Stimulated activated CD4-positive, alpha-beta T cell treated with anti-CD3 and anti-CD28 coated beads, TNF-alpha, amount 100 ng/mL, for 24 hours (primary cell): Measurements from ENCODE around the gene DEF6.
"Not testable (repeated sequence)": the region's sequence is repeated elsewhere in the genome, so short reads cannot be mapped to it uniquely, and the experiment has no call there.

Experiments
- DNase-seq, 3 experiments: peaks; one replicate each; pipeline ENCODE4 v3.0.0-alpha.2; 2020; ENCODE audit warnings: low read depth in 3 of 3

Gene DEF6

DNA sequence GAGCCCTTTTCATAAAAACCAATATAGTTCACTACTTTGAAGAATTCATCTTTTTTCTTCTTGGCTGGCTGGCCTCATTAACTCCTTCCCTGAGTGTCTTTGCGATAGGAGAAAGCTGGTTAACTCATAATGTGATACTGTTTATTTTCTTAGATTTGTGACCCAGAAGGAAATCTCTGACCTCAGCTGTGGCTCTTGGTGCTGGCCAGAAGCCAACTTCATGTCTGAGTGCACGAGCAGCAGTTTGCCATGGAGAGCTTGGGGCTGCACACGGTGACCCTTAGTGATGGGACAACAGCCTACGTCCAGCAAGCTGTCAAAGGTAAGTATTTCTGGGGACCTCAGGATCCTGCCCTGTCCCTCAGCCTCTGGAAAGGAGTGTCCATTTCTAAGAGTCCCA is 16.7 kb upstream of the DEF6 start:
- DNase-seq: no peak

DNA sequence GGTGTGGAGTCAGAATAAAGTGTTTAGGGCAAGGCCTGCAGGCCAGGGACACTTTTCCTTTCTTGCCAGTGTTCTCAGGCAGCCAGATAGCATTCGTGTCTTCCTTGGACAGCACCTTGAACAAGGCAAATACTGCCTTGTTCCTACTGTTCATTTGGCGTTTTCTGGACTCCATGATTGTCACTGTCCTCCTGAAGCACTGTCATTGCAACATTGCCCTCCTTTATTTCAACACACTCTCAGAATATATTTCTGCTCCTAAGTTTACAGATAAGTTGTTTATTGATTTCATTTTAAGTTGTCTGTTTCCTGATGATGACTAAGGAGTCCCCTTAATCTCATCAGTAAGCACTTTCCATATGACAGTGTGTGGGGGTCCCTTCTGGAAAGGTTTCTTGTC is 15.1 kb upstream of the DEF6 start:
- no peak for DNase-seq

DNA sequence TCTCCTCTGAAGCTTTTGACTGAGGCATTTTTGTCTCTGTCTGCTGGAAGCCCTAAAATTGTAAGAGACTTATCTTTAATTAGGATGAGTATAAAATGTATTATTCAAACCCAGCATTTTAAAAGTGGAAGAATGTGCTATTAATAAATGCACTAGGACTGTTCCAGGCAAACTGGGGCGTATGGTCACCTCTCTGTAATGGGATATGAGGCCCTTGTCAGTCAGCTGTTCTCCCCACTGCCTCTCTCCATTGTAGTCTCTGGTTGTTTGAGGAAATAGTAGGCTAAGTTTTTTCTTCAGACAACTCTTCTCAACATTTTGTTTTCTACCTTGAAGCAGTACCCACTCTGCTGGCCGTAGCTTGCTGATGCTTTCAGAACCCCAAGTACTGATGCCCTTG is 14.3 kb upstream of the DEF6 start:
- DNase-seq: no peak

DNA sequence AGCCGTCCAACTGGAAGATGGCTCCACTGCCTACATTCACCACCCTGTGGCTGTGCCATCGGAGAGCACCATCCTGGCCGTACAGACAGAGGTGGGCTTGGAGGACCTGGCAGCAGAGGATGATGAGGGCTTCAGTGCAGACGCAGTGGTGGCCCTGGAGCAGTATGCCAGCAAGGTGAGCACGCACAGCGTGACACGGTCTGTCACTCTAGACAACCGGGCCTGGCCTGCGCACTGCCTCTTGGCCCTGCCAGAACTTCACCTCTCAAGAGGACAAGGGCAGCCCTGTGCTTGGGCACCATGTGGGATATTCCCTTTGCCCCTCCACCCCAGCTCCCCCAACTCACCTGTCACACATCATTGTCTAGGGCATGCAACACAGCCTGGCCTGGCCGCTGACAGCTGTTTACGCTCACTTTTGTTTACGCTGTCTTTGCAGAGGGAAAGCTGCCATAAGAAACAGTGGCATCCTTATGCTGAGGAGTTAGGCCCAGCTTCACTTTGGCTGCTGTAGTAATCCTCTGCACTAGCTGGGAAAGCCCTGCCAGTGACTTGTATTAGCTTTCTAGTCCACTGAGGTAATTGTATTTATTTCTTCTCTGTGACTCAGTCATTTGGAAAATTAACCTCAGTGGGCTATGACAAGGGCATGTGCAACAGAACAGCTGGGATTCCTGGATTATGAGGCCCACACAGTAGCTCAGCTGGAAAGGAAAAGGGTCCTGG is 9.8 kb upstream of the DEF6 start:
- DNase-seq: no peak

DNA sequence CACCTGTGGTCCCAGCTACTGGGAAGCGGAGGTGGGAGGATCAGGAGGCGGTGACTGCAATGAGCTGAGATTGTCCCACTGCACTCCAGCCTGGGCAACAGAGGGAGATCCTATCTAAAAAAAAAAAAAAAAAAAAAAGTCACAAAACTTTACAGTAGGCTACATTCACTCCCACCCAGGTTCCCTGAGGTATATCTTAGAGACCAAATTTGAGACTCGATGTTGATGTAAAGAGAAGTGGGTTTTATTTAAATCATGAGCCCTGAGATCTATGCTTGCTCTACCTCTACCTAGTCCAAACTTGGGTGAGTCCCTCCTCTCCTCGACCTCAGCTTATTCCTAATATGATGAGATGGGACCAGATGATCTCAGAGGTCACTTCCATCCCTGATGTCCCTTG is 8.8 kb upstream of the DEF6 start:
- DNase-seq: no peak

DNA sequence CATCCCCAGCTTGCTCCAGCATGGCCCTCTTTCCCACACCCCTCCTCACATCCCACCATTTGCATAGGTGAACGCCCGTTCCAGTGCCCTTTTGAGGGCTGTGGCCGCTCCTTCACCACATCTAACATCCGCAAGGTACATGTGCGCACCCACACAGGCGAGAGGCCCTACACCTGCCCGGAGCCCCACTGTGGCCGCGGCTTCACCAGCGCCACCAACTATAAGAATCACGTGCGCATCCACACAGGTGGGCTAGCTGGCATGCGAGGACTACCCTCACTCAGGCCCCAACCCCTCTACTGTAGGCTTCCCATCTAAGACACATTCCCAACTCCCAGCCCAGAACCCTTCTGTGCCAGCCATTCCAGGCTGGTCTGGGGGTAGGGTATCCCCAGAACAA is 6.1 kb upstream of the DEF6 start:
- DNase-seq: no peak

DNA sequence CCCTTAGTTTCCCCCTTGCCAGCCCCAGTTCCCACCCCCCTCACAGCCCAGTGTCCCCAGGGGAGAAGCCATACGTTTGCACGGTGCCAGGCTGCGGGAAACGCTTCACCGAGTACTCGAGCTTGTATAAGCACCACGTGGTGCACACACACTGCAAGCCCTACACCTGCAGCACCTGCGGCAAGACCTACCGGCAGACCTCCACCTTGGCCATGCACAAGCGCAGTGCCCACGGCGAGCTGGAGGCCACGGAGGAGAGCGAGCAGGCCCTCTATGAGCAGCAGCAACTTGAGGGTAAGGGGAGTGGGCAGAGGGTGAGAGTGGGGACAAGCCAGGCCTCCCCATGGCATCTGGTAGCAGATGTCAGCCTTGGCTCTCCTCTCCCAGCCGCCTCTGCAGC is 5.1 kb upstream of the DEF6 start:
- DNase-seq: no peak

DNA sequence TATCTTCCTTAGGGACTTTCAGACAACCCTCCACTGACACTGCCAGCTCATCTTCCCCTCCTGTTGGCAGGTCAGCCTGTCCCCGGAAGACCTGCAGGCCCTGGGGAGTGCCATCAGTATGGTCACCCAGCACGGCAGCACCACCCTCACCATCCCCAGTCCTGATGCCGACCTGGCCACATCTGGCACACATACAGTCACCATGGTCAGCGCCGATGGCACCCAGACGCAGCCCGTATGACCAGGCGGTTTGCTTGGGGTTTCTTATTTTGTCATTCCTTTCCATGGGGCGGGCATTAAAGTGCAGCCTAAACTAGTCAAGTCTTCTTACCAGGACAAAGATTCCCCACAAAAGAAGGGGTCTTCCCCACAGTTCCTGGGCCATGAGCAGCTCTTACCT is 3.9 kb upstream of the DEF6 start:
- no peak for DNase-seq

DNA sequence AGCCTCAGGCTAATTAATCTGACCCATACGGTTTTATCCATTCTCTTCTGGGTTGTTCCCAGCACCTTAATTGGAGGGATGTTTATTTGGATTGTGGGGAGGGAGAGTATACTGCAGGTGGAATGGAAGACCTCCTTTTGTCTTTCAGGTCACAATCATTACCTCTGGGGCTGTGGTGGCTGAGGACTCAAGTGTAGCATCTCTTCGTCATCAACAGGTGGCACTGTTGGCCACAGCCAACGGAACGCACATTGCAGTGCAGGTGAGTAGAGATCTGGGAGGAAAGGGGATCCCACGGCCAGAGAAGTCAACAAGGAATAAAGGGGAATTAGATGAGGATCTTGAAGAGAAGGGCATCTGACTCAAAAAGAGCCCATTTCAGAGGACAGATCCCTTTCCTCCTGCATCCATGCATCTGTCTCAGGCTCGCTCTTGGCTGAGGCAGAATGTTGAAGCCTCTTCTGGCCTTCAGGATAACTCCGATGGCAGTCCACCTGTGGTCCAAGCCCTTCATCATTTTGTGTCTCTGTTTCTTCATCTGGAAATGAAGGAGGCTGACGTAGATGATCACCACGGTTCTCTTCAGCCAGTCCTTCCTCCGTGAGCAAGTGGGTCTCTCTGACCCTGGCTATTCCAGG is 3.2 kb upstream of the DEF6 start:
- peak in 1 of 3 experiments; percentile 42 for DNase-seq

DNA sequence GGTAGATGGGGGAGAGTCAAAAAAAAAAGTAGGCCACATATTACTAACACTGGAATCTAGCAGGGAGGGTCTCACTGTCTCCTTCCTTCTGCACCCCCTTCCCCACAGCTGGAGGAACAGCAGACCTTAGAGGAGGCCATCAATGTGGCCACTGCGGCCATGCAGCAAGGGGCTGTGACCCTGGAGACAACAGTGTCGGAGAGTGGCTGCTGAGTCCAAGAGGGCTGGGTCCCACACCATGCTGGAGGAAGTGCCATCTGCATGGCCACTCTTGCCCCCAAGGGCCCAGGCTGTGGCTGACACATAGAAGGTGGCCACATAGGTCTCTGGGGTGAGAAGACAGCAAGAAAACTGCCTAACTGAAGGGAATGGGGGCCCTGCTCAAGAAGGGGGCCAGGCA is 2.6 kb upstream of the DEF6 start:
- no peak for DNase-seq

DNA sequence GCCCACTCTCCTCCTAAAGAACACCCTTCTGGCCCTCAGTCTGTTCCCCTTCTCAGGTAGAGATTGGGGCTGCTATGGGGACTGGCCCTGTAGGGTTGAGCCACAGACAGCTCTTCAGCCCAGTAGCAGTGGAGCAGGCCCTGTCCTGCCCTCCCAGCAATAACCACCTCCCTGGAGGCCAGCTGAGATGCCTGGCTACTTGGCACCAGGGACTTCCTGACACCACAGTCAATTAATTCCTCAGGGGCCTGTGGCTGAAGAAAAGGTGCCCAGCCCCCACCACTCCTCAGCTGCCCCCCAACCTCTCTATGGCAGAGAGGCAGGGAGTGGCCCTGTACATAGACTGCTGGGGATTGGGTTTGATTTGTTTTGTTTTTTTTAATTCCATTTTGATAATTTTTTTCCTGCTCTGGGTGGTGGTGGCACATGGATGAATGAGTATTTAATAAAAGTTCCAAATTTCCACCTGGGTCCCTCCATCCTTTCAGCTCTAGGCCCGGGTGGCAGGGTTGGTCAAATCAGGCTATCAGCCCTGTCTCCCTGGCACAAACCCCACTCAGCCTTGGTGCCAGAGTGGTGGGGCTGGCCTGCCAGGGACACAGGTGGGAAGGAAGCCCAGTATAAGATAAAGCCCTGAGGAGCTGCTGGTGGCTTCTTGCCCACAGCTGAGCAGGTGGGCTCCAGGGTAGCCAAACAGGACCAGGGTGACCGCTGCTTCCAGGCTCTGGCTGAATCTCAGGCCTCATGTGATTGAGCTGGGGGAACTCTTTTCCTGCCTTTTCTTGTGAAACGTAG is 1.9 kb upstream of the DEF6 start:
- no peak for DNase-seq

DNA sequence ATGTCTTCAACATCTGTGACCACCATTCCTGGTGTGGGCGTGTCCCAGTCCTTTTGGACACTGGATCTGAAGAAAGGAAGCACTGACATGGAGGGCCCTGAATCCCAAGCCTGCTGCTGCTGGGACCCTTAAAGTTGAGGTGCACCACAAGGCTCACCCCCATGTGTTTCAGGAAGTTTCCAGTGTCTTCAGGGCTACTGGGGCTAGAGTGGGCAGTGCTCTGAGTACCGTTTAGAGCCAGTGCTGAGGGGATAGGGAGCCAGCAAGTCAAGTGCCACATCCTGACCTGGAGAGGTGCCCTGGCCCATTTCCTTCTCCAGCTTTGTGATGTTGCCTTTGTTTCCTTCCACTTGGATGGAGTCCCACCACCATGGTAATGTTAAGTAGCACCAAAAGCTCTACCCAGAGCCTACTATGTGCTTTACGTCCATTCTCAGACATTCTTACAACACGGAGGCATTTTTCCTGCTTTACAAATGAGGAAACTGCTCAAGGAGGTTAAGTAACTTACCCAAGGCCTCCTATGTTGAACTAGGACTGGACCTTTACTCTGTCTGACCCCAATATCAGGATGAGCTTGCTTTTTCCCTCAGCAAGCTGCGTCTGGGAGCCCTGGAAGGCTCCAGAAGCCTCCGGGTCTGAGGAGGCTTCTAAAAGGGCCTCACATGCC is 552 bp upstream of the DEF6 start:
- DNase-seq: no peak

DNA sequence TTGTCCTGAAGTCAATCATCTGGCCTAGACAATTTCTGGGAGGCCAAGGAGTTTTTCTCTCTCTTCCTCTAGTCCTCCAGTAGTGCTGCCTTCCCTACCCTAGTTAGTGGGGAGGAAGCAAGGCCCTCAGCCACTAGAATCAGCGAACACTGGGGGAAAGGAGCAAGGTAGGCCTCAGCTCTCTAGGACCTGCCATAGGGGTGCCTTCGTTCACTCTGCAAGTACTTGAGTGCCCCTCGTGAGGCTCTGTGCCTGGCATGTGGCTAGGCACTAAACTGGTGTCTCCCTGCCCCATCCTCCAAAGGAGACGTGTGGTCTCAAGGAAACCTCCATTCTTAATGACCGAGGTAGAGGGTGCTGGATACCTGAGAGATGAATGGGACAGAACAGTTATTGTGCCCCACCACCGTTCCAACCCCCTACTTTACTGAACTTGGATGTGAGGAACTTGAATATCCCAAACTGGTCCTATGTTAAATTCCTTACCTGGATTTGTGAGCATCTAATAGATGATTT is 1.1 kb downstream of the DEF6 start:
- no peak for DNase-seq

DNA sequence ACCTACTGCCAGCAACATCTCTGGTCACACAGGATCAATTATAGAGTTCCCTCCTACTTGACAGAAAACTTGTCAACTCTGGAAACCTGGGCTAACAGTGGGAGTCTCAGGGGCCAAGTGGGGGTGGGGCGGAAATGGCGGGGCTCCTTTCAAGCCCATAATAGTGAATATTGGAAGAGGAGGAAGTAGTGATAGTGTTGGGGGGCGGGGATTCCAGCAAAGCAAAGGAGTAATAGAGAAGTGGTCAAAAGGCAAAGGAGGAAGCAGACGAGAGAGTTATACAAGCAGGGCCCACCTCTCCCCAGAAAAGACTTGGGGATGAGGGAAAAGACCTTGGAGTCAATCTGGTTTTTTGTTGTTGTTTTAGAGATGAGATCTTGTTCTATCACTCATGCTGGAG is 2.1 kb downstream of the DEF6 start:
- peak in 1 of 3 experiments; percentile 43 for DNase-seq

DNA sequence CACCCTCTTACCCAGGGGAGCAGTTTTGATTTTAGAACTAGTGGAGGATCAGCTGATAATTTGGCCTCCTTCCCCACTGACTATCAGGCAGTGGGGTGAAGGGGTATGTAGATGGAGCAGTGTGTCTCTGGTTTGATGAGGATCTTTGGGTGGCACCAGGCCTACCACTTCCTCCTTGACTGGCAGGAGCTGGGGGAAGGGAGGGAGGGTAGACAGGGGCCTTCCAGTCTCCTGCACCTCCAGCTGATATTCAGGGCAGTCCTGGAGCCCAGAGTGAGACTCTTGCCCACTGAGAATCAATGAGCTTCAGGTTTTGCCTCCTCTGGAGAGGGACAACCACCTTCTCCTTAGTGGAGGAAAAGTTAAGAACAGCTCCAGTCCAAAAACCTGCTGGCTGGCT is 3.2 kb downstream of the DEF6 start:
- DNase-seq: no peak

DNA sequence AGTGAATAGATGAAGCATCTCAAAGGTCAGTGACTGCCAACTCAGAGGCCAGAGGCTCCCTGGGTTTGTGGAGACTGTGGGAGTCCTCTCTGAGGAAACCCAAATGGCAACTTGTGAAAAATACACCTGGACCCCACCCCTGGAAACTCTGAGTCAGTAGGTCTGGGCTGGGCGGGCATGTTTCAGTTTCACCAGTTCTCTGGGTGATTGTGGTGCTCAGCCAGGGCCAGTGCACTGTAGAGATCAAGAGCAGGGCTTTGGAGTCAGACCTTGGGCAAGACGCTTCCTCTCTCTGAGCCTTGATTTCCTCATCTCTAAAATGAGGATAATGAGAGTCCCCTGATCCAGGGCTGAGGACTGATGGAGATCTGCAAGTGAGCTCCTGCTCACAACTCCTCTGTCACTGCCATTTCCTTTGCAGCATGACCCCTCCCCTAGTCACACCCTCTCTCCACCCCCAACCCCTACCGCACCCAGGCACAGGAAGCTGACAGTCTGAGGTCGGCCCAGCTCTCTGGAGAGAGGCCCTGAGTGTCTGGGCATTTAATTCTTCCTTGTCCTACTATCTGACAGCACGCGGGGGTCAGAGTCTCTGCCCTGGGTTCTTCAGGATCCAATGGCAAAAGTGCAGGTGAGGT is 5.1 kb downstream of the DEF6 start:
- peak; percentile 78 to 86 (median 81) for DNase-seq

DNA sequence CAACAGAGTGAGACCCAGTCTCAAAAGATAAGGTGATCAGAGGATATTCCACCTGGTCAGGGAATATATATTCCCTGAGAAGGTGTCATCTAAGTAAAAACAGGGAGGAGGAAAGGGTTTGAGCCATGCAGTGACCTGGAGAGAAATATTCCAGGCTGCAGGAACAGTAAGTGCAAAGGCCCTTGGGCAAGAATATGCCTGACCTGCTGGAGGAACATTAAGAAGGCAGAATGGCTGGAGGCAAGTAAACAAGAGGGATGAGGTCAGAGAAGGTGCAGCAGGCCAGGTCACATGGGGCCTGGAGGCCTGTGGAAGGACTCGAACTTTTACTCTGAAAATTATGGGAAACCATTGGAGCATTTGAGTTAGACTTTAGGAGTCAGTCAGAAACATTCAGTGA is 6.7 kb downstream of the DEF6 start:
- no peak for DNase-seq

DNA sequence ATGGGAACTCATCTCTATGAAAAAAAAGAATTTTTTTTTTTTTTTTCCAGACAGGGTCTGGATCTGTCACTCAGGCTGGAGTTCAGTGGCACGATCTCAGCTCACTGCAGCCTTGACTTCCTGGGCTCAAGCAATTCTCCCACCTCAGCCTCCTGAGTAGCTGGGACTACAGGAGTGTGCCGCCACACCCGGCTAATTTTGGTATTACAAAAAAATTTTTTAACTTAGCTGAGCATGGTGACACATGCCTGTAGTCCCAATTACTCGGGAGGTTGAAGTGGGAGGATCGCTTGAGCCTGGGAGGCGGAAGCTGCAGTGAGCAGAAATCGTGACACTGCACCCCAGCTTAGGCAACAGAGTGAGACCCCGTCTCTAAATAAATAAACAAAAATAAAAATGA is 7.5 kb downstream of the DEF6 start:
- DNase-seq: no peak

DNA sequence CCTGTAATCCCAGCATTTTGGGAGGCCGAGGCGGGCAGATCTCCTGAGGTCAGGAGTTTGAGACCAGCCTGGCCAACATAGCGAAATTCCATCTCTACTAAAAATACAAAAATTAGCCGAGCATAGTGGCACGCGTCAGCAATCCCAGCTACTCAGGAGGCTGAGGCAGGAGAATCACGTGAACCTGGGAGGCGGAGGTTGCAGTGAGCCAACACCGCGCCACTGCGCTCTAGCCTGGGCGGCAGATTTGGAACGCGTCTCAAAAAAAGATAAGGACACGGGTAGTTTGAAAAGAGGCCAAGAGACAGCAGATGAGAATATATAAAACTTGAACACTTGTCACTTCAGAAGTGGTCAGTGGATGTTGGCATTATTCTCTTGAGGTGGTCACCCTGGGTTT is 9.5 kb downstream of the DEF6 start:
- DNase-seq: not testable (repeated sequence)

DNA sequence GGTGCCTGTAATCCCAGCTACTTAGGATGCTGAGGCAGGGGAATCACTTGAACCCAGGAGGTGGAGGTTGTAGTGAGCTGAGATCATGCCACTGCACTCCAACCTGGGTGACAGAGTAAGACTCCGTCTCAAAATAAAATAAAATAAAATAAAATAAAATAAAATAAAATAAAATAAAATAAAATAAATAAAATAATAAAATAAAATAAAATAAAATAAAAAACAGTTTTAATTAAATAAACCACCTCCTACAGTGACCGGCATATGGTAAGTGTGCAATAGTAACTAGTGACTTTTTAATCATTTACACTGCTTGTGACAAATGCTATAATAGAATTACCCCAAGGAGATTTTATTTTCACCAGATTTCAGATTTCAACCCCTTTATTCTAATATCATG is 10.9 kb downstream of the DEF6 start:
- not testable (repeated sequence) for DNase-seq

DNA sequence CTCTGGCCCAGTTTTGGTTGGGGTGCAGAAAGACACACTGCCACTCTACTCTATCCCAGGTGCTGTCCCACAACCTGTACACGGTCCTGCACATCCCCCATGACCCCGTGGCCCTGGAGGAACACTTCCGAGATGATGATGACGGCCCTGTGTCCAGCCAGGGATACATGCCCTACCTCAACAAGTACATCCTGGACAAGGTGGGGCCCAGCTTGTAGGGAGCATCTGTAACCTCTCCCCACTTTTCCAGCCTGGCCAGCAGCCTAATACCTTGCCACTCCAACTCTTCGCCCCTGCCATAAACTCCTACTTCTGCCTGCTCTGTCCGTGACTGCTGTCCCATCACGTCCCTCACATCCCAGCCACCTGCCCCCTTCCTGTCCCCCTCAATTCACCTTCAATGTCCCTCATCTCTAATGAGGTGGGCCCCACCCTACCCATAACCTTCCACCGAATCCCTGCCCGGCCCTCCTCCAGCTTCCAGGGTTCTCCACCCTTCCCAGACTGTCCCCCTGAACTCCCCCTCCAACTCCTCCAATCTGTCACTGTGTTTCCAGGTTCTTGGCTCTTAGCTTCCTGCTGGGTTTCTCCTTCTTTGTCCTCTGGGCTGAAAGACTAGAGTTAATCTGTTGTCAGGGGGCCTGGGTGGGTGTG is 12.1 kb downstream of the DEF6 start:
- DNase-seq: no peak
